HT1080 (cell line): Measurements from ENCODE around the gene COL4A1. TPM values are rescaled to one million over a fixed set of nuclear protein-coding genes. Genes with fewer than 3 reads are reported as not detected.

Source experiments
- DNase-seq: peaks from one replicate; pipeline ENCODE4 v3.0.0-alpha.2; 2015; ENCODE audit warnings: low read depth
- total RNA-seq: library from RNA; depleted of rRNA; stranded (reverse); fragments of >200 nt; shearing (Covaris generic); gene quantifications from 2 replicates; pipeline ENCODE4 v1.2.3, GENCODE V29; 2014

COL4A1 gene
- total RNA-seq, 1 experiment from 2014 or later: 146 TPM

DNA sequence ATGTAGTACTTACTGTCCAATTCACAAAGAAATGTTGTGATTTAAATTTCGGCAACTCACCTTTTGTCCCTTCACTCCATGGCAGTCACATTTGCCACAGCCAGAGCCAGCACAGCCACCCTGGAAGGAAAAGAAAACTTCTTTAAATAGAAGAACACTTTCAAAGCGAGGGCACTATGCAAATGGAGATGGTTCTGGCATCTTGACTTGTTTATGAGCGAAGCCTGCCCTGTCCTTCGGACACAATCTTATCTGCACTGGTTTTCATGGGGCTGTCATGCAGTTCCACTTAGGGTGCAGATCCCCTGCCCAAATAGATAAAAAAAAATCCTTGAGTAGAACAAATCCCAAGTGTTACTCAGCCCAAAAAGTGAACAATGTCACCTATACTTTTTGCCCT lies 64.3 kb downstream of the COL4A1 start:
- no peak for DNase-seq

DNA sequence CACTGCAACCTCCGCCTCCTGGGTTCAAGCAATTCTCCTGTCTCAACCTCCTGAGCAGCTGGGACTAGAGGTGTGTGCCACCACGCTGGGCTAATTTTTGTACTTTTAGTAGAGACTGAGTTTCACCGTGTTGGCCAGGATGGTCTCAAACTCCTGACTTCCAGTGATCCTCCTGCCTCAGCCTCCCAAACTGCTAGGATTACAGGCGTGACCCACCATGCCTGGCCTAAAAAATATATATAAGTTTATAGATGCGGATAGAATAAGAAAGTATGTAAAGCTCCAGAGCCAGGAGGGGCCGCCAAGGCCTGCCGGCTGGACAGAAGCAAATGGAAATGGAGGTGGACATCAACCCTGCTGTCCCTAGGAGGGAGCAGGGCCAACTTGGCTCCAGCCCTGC lies 66.0 kb downstream of the COL4A1 start:
- no peak for DNase-seq

DNA sequence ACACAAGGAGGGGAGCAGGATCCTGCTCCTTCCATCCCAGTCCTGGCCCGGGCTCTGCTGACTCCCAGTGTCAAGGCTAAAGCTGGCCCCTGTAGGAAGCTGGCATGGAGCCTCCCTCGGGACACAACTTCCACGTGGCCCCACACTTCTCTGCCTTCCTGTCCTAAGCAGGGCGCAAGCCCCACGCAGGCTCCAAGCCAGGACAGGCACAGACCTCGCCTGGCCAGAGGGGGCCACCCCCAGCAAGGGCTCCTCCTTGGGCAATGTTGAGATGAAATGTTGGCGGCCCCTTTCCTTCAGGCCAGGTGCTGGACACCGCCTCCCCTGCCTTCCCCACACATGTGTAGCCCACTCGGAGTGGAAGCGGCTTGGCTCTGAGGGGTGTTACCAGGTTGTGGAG lies 66.6 kb downstream of the COL4A1 start:
- DNase-seq: no peak

DNA sequence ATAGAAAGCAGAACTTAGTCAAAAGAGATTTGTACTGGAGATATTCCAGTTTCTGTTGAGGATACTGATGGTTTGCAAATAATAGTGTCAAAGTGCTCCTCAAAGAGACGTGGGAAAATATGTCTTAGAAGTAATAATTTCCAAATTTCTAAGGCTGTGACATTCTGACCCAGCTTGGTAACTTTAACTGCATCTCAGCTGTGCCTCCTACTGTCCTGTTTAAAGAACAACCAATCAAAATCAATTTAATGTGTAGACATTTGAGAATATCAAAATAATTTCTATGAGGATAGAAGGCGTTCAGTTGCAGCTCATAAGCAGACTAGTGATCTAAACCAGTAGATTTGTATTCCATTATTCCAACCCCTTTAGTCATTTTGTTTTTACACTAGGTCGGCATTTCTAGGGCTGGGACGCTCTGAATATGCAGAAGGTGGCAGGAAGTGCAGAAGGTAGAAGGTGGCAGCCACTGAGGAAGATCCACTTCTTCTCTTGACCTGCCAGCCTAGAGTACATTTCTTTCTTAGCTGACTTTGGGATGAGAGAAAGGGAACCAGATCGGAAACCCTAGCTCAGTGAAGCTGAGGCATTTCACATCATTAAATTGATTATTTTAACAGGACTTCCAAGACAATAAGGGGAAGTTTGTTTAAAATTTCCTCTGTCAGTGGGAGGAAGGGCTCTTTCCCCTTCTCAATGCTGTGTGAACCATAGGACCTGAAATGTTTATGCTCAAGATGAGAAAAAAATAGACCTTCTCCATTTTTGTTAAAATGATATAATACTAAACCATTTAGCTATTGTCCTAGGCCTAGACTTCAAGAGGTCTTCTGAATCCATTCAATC lies 67.5 kb downstream of the COL4A1 start:
- no peak for DNase-seq

DNA sequence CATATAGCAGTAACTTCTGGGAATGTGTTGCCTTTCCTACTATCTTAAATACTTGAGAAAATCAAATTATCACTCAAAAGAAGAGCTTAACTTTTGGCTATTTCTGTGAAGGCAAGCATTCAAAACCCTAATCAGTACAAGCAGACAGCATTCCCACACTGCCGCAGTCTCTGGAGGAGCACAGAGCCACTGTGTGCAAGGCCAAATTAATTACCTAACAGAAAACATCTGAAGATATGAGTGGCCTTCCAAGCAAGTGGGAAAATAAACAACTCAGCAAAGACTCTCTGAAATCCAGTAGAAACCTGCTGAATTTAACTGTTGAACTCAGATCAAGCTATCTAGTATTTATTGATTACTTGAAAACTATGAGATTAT lies 68.2 kb downstream of the COL4A1 start:
- DNase-seq: no peak

DNA sequence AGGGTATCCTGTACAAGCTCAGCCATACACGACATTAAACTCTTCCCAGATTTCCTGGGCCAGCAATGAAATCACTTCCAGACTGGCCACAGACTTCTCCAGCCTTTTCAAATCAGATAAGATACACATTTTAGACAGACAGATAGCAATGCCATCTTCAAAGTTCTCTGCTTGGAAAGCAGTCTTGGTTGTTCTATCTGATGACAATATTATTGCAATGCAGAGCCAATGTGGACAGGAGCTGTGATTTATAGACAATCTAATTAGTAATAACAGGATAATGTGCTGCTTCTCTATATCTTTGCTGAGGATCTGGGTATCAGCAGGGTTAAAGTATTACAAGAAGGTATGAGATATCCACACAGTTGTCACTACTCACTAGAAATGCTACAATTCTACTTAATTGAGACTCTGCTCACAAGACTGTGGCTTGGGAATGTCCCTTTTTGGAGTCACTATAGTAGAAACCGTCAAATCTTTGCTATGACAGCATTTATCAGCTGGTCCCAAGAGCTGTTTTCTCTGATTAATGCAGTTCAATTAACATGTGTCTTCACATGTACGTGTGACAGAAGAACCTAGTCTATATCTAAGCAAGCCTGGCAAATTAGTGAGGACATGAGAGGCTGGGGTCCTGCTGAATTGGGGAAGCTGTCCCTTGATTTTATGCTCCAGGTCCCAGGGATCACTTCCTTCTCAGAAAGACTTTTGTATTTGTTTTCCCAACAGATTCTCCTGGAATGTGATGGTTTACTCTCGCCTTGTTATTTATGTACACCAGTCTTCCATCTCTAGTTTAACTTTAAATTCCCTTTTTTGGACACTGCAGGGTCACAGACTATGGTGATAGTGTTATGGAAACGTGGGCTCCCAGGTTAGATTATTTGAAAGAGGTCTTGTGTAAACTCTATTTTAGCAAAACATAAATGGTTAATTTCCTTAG lies 68.8 kb downstream of the COL4A1 start:
- no peak for DNase-seq

DNA sequence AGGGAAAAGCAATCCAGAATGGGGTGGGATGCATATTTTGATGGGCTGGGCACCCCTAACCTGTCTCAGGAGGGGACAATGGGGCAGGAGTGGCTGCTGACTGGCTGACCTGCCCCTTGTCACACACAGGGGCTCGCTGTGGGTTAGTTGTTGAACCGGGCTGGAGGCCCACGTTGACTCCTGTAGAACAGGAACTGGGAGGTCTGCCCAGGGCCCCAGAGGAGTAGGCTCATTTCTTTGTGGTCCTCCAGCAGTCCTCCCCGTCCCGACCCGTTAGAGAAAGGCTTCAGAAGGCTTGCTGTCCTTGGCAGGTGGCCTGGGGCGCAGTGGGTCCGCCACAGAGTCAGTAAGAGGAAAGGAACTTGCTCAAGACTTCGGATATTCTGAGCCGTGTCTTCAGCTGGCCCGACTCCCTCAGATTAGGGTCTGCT lies 70.1 kb downstream of the COL4A1 start:
- no peak for DNase-seq

DNA sequence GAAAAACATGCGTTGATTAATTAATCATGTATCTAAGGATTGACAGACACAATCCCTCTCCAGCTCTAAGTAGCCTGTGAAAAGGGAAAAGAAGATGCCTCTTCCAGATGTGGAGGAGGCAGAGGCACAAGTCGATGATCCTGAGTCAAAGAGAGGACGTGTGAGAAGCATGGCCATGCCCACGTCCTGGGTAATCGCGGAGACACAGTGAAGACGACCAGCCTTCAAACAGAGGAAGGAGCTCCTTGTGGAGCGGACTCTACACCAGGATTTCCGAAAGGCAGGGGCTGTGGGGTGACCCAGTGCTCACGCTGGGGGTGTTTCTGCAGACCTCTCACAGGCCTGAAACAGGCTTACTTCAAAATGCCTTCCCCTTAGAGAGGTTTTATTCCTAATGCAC lies 70.5 kb downstream of the COL4A1 start:
- DNase-seq: no peak

DNA sequence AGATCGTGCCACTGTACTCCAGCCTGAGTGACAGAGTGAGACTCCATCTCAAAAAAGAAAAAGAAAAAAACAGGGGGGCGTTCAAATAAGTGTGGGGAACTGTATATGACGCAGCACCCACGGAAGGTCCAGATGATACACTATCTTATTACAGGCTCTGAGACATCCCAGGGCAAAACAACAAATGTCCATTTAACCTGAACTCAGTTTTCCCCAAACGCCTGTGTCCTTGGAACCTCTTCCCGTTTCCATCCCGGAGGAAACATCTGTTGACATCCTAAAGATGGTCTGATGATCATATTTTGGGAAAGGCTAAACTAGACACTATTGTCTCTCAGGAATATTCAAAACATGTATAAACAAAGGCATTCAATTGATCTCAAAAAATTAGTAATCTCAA lies 72.4 kb downstream of the COL4A1 start:
- no peak for DNase-seq

DNA sequence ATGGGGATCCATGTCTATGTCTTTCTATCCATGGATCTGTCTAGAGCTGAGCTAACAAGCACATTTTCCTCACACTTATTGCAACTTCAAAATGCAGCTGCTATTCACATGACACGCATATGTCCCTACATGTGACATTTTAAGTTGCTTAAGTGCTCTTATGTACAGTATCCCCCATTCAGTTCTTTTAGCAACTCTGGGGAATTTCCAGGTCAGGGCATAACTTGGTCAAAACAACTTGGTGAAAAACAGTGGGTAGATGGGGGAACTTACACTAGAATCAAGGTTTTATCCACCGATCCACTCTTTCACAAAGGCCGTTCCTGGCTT lies 73.0 kb downstream of the COL4A1 start:
- no peak for DNase-seq

DNA sequence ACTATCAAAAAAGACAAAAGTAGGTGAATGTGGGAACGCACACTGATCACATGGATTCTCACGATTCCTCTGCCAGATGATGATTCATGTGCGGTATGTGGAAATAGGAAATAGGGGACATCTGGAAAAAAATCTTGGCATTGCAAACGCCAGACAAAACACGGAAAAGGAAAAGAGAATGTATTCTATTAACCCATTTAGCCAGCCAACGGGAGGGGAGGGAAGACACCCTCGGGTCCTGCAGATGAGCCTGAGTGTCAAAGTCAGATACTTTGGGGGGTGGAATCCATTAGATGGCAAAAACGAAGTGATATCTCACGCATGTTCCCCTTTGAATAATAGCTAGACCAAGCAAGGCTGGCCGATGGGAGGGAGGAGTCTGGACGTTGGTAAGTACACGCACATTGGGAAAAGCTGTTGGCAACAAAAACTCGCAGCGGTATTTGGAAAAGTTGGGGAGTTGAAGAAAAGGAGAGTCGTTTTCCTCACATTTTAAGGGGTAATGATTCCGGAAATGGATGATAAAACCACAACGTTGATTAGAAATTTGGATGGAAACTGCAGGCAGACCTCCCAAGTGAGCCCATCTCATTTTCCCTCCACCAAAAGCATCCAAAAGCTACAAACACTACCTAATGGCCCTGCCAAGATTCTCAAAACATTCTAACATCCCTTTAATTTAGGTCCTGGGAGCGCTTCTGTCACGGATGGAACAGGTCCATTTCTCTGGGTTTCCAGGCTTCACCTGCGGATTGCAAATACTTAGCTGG lies 73.6 kb downstream of the COL4A1 start:
- no peak for DNase-seq

DNA sequence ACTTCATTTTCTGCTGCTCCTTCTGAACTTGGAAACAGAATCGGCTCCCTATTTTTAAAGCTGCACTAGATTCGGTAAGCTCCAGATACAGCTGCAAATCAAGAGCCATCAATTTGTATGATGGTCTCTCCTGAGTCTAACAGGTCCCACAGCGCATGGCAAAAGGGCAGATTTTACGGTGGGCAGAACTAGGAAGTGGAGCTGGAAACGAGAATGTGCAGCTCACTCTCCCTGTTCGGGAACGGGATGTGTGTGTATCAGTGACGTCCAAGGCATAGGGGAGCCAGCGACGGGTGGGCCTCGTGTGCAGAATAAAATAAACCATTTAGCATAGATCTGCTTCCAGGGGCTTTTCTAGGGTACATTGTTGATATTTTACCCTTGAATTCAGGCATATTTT lies 74.2 kb downstream of the COL4A1 start:
- DNase-seq: no peak

DNA sequence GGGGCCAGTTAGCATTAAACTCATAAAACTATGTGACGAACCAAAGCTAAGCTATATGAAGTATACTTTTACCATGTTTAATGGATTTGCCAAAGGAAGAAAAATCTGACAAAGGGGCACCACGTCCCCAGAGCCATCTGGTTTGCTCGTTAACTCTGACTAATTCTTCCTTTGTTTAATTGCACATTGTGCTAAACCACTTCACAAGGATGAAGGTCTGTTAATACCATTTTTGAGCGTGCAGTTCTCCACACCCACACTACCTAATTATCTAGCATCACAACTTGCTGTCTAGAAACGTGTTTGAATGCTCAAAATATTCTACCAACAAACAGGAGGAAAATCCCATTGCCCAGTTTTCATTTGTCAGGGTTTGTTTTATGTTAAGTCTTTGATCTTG lies 74.8 kb downstream of the COL4A1 start:
- no peak for DNase-seq

DNA sequence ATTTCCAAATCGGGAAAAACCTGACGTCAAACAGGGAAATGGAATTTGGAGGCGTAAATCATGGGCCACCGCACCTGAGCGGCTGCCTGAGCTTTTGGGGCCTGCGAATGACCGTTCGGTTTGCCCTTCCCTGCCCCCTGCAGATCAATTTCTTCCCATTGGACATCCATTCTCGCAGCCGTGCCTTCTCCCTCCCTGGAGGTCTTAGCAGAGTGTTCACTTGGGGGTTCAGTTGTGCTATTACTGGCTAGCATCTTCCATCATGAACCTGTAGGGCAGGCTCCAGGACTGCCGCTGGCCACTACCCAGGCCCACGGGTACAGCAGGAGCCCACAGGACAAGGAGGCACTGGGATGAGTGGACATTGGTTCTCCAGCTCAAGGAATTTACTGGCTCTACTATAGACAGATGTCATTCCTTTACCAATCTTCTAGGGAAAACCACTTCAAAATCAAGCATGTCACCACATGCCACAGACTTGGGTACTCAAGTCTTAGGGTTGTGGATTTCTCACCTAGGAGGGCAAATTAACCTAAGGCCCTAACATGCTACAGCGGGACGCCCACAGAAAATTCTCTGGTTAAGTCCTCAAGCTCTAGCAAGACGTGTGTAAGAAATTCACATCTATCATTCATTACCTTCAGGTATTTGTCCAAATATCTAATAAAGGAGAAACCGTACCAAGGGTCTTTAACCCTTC lies 75.5 kb downstream of the COL4A1 start:
- no peak for DNase-seq

DNA sequence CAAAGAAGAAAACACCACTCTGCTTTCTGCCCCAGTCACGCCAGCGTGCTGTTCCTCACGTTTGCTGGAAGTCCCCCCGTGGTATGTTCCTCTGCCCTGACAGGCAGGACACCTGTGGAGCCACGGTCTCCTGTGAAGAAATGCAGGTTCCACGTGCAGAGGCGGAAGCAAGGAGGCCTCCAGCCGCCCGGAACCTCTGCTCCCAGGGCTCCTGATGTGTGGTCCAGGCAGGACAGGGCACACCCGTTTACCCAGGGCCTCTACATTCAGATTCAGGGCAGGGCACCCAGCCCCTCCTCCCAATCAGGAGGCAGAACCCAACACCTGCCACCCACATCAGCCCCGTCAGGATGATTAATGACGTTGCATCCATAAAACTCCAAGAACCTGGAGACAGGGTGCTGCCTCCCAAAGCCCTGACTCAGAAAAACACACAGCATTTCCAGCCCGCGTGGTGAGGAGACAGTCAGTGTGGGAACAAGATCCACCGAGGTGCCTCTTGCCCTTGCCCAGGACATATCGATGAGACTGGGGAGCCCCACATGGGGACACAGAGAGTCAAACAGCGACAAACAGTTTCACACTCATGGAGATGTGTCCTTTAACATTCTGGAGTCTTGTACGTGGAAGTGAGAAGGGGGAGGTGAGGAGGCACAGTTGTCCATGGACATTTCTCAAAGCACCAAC lies 76.2 kb downstream of the COL4A1 start:
- DNase-seq: no peak

DNA sequence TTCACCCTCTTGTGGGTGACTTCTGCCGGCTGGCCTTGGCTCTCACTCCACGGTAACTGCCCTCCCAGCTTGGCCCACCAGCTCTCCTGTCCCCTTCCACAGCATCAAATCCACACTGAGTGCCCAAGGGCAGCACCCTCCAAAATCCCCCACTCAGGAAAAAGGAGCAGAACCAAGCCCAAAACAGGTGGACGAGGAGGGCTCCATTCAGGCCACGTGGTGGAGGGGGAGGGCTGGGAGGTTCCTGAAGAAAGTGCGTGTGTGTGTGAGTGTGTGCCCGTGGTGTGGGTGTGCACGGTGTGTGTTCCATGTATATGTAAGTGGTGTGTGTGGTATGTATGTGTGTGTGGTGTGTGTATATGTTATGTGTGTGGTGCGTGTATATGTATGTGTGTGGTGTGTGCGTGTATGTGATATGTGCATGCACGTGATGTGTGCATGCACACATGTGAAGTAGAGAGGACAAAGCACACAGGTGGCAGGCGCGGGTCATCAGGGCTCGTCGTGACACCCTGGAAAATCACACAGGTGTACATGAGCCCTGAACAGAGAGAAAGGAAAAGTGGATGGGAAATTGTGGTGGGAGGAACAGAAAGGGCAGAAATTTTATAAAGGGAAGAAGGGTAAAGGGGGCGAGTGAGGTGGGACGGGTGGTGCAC lies 76.9 kb downstream of the COL4A1 start:
- DNase-seq: no peak

DNA sequence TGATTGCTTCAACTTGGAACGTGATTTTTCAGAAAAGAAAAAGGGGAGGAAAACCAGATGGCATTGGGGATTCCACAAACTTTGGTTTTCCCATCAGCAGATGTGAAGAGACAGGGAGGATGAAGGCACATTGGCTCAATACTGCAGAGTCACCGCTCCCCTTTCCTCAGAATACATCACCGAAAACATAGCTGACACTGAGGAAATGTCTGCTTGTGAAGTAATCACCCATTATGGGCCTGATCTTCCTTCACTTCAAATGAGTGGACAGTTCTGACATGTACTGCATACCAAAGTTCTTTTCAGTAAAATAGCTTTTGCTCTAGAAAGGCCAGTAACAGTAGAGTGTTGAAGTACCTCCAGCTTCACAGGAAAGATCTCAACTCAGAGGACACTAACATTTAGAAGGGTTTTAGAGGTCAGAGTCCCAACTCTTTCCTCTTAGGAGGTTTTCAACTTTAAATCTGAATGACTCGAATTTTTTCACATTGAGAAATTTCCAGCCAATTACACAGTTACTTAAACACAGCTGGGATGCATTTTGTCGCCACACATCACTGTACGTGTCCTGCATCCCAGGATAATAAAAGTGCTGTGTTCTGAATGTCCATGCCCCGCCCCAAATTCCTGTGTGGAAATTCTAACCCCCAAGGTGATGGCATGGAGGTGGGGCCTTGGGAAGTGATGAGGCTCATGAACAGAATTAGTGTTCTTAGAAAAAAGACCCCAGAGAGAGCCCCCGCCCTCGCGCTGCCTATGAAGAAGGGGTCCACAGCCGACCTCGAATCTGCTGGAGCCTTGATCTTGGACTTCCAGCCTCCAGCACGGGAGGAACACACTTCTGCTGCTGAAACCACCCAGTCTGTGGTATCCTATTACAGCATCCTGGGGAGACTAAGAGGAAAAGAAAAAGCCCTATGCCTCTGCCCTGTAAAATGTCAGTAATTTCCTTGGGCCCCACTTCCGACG lies 77.7 kb downstream of the COL4A1 start:
- no peak for DNase-seq

DNA sequence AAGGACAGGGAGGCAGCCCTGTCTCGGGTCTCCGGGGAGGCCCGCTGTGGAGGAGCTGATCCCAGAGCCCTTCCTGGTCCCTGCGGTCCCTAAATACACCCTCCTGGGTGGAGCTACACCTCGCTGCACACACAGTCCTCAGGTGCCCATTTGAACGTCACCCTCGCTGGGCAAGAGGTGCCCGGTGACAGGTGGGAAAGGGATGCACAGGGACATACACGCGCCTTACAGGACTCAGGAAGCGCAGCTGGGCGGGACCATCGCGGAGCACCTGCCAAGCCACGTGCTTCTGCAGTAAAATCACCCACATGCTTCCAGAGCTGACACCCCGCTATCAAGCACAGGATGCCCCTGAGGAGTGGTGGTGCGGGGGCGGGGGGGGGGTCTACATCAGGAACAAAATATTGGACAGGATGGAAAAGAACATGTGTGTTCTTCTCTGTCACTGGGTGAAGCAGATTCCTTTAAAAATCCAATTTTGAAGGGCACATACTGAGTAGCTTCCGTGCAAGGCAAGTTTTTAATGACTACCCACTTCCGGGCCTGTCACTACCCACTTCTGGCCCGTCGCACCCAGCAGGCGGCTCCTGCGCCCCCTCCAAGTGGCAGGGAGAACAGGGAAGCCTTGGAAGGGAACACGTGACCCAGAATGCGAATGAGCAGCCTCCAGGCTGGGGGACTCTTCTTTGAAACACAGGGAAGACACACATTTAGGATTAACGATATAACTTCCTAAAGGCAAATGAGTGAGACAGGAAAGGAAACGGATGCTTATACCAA lies 78.9 kb downstream of the COL4A1 start:
- no peak for DNase-seq
